K562 (cell line): Measurements from ENCODE around the gene TLE6. TPM values are rescaled to one million over a fixed set of nuclear protein-coding genes. Genes with fewer than 3 reads are reported as not detected.

Experiments
- EGR1 ChIP-seq: fragments of 450-650 bp; conservative IDR thresholded peaks from 2 replicates; pipeline ENCODE4 v1.6.1; 2017; ENCODE audit warnings: mild to moderate bottlenecking
- ELF1 ChIP-seq: fragments of 200-800 bp; sonication (Bioruptor generic); IDR thresholded peaks from 2 replicates; pipeline ENCODE4 v1.6.1; 2016; ENCODE audit warnings: missing genetic modification characterization, missing compliant biosample characterization
- FOSL1 ChIP-seq: fragments of 200-800 bp; sonication (Bioruptor generic); conservative IDR thresholded peaks from 2 replicates; pipeline ENCODE4 v1.6.1; 2016; ENCODE audit warnings: missing genetic modification characterization, missing compliant biosample characterization
- HNRNPUL1 ChIP-seq: fragments of 200-400 bp; formaldehyde crosslinking; IDR thresholded peaks from 2 replicates; pipeline ENCODE4 v1.6.1; 2017; ENCODE audit warnings: low read length
- NBN ChIP-seq: fragments of 450-650 bp; IDR thresholded peaks from 2 replicates; pipeline ENCODE4 v1.6.1; 2016; ENCODE audit warnings: low read depth, mild to moderate bottlenecking
- PURB ChIP-seq: sonication (generic); formaldehyde crosslinking; IDR thresholded peaks from 2 replicates; pipeline ENCODE4 v1.9.0; 2021; ENCODE audit warnings: low read depth, mild to moderate bottlenecking, missing genetic modification reagents
- RAD51 ChIP-seq: fragments of 450-650 bp; IDR thresholded peaks from 2 replicates; pipeline ENCODE4 v1.7.1; 2016; ENCODE audit warnings: low read depth, mild to moderate bottlenecking, borderline replicate concordance
- SREBF2 ChIP-seq: sonication (generic); formaldehyde crosslinking; IDR thresholded peaks from 2 replicates; pipeline ENCODE4 v1.4.0; 2020; ENCODE audit warnings: mild to moderate bottlenecking, missing genetic modification reagents
- ZNF311 ChIP-seq: fragments of 250-450 bp; sonication (Bioruptor Pico); IDR thresholded peaks from 2 replicates; pipeline ENCODE4 v1.4.0; 2020; ENCODE audit warnings: mild to moderate bottlenecking, moderate library complexity
- ZNF436 ChIP-seq: fragments of 250-450, 450-650 bp; sonication (Bioruptor Pico); formaldehyde crosslinking; IDR thresholded peaks from 2 replicates; pipeline ENCODE4 v1.7.0; 2020; ENCODE audit warnings: mild to moderate bottlenecking
- polyA plus RNA-seq, 8 experiments: library from polyadenylated mRNA; depleted of rRNA in 4 of 8; stranded (reverse) in 5 of 8; unstranded in 3 of 8; fragments of >200 nt; fragmentation: Nextera tagmentation in 2 of 8; fragmentation: Illumina TruSeq in 1 of 8; extraction: Ambion mirVana in 2 of 8; extraction: Trizol in 1 of 8; gene quantifications; 2 replicates each; pipeline versions ENCODE4 v1.2.1 to v1.2.3, GENCODE V29; 2011 to 2014; ENCODE audit warnings: inconsistent platforms in 1 of 8, missing spikeins in 1 of 8
- total RNA-seq, 7 experiments: library from RNA; depleted of rRNA in 6 of 7; stranded (reverse); fragments of >200 nt in 6 of 7; fragmentation: Illumina TruSeq in 2 of 7; extraction: Trizol in 2 of 7; gene quantifications; 2 replicates each; pipeline versions ENCODE4 v1.2.1 to v1.2.3, GENCODE V29; 2011 to 2021; ENCODE audit warnings: low replicate concordance in 1 of 7
- TF ChIP-seq, protein P1 (sequence below): fragments of 250-450 bp; sonication (Bioruptor Pico); IDR thresholded peaks from 2 replicates; pipeline ENCODE4 v1.8.0; 2021; ENCODE audit warnings: mild to moderate bottlenecking, moderate library complexity
- TF ChIP-seq, protein P2 (sequence below): fragments of 450-650 bp; formaldehyde crosslinking; conservative IDR thresholded peaks from 2 replicates; pipeline ENCODE4 v1.4.0; 2022; ENCODE audit warnings: mild to moderate bottlenecking, missing genetic modification characterization
- TF ChIP-seq, protein P3 (sequence below): fragments of 250-450 bp; sonication (Bioruptor Pico); IDR thresholded peaks from 2 replicates; pipeline ENCODE4 v1.4.0; 2020; ENCODE audit warnings: mild to moderate bottlenecking
- TF ChIP-seq, protein P4 (sequence below), 2 experiments: fragments of 450-650 bp; IDR thresholded peaks; 2 replicates each; pipeline ENCODE4 v1.6.1; 2018; ENCODE audit warnings: mild to moderate bottlenecking in 2 of 2, low read depth in 1 of 2; ENCODE audit not compliant: partially characterized antibody in 2 of 2
- TF ChIP-seq, protein P5 (sequence below): fragments of 250-450 bp; sonication (Bioruptor Pico); IDR thresholded peaks from 2 replicates; pipeline ENCODE4 v1.5.0; 2022; ENCODE audit warnings: mild to moderate bottlenecking
- TF ChIP-seq, protein P6 (sequence below): sonication (generic); formaldehyde crosslinking; IDR thresholded peaks from 2 replicates; pipeline ENCODE4 v1.8.0; 2022; ENCODE audit warnings: mild to moderate bottlenecking, missing genetic modification reagents

Gene TLE6
- total and polyA plus RNA-seq, 9 of the 15 experiments (the other 6 are each of a cell fraction or from before 2014, with no cell fraction given): 1.1 to 6.1 (median 2.5) TPM

DNA sequence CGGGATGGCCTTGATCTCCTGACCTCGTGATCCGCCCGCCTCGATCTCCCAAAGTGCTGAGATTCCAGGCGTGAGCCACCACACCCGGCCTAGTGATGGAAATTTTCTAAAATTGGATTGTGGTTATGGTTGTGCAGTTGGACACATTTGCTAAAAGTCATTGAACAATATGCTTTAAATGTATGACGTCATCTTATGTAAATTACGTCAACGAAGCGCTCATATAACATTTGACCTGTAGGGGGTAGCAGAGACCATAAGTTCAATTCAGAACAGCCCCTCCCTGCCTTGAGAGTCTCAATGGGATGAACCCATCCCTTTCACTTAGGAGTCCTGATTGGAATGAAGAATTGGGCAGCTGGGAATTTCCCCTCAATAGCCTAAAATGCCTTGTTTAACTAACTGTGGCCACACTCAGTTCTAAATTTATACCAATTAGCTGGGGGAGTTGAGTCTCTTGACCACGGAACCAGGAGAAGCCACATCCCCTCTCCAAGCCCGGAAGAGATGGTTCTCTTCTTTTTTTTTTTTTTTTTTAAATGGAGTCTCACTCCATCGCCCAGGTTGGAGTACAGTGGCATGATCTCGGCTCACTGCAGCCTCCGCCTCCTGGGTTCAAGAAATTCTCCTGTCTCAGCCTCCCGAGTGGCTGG, 15.2 kb upstream of the TLE6 start (continued):
- TF ChIP-seq, protein P1, sequence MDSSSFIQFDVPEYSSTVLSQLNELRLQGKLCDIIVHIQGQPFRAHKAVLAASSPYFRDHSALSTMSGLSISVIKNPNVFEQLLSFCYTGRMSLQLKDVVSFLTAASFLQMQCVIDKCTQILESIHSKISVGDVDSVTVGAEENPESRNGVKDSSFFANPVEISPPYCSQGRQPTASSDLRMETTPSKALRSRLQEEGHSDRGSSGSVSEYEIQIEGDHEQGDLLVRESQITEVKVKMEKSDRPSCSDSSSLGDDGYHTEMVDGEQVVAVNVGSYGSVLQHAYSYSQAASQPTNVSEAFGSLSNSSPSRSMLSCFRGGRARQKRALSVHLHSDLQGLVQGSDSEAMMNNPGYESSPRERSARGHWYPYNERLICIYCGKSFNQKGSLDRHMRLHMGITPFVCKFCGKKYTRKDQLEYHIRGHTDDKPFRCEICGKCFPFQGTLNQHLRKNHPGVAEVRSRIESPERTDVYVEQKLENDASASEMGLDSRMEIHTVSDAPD (CRISPR knock-in tag): no peak
- TF ChIP-seq, protein P2, sequence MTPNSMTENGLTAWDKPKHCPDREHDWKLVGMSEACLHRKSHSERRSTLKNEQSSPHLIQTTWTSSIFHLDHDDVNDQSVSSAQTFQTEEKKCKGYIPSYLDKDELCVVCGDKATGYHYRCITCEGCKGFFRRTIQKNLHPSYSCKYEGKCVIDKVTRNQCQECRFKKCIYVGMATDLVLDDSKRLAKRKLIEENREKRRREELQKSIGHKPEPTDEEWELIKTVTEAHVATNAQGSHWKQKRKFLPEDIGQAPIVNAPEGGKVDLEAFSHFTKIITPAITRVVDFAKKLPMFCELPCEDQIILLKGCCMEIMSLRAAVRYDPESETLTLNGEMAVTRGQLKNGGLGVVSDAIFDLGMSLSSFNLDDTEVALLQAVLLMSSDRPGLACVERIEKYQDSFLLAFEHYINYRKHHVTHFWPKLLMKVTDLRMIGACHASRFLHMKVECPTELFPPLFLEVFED (CRISPR knock-in tag): no peak; the same call in 1 of the 2 replicates
- no peak for TF ChIP-seq ELF1 (tag)
- TF ChIP-seq, protein P3, sequence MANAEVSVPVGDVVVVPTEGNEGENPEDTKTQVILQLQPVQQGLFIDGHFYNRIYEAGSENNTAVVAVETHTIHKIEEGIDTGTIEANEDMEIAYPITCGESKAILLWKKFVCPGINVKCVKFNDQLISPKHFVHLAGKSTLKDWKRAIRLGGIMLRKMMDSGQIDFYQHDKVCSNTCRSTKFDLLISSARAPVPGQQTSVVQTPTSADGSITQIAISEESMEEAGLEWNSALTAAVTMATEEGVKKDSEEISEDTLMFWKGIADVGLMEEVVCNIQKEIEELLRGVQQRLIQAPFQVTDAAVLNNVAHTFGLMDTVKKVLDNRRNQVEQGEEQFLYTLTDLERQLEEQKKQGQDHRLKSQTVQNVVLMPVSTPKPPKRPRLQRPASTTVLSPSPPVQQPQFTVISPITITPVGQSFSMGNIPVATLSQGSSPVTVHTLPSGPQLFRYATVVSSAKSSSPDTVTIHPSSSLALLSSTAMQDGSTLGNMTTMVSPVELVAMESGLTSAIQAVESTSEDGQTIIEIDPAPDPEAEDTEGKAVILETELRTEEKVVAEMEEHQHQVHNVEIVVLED (CRISPR knock-in tag): peak; percentile 63
- peak; percentile 58 for TF ChIP-seq EGR1
- TF ChIP-seq, protein P4, sequence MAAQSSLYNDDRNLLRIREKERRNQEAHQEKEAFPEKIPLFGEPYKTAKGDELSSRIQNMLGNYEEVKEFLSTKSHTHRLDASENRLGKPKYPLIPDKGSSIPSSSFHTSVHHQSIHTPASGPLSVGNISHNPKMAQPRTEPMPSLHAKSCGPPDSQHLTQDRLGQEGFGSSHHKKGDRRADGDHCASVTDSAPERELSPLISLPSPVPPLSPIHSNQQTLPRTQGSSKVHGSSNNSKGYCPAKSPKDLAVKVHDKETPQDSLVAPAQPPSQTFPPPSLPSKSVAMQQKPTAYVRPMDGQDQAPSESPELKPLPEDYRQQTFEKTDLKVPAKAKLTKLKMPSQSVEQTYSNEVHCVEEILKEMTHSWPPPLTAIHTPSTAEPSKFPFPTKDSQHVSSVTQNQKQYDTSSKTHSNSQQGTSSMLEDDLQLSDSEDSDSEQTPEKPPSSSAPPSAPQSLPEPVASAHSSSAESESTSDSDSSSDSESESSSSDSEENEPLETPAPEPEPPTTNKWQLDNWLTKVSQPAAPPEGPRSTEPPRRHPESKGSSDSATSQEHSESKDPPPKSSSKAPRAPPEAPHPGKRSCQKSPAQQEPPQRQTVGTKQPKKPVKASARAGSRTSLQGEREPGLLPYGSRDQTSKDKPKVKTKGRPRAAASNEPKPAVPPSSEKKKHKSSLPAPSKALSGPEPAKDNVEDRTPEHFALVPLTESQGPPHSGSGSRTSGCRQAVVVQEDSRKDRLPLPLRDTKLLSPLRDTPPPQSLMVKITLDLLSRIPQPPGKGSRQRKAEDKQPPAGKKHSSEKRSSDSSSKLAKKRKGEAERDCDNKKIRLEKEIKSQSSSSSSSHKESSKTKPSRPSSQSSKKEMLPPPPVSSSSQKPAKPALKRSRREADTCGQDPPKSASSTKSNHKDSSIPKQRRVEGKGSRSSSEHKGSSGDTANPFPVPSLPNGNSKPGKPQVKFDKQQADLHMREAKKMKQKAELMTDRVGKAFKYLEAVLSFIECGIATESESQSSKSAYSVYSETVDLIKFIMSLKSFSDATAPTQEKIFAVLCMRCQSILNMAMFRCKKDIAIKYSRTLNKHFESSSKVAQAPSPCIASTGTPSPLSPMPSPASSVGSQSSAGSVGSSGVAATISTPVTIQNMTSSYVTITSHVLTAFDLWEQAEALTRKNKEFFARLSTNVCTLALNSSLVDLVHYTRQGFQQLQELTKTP (IDR thresholded peaks at IDR 0.05; ENCODE audit: low read depth in 1 of 2, partially characterized antibody in 2 of 2): peak in 1 of 2 experiments; percentile 53
- TF ChIP-seq, protein P5, sequence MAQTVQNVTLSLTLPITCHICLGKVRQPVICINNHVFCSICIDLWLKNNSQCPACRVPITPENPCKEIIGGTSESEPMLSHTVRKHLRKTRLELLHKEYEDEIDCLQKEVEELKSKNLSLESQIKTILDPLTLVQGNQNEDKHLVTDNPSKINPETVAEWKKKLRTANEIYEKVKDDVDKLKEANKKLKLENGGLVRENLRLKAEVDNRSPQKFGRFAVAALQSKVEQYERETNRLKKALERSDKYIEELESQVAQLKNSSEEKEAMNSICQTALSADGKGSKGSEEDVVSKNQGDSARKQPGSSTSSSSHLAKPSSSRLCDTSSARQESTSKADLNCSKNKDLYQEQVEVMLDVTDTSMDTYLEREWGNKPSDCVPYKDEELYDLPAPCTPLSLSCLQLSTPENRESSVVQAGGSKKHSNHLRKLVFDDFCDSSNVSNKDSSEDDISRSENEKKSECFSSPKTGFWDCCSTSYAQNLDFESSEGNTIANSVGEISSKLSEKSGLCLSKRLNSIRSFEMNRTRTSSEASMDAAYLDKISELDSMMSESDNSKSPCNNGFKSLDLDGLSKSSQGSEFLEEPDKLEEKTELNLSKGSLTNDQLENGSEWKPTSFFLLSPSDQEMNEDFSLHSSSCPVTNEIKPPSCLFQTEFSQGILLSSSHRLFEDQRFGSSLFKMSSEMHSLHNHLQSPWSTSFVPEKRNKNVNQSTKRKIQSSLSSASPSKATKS: 0 out of 2 replicates have a peak, but pooled peaks have one; percentile 62
- TF ChIP-seq SREBF2 (CRISPR knock-in tag): no peak
- no peak for TF ChIP-seq RAD51
- no peak for TF ChIP-seq ZNF436
- TF ChIP-seq HNRNPUL1: no peak
- TF ChIP-seq NBN: peak; percentile 95
- peak; percentile 77; the same call in 1 of the 2 replicates for TF ChIP-seq ZNF311 (CRISPR knock-in tag)
- peak; percentile 53; the same call in 1 of the 2 replicates for TF ChIP-seq FOSL1
- no peak for TF ChIP-seq PURB (CRISPR knock-in tag)
- TF ChIP-seq, protein P6, sequence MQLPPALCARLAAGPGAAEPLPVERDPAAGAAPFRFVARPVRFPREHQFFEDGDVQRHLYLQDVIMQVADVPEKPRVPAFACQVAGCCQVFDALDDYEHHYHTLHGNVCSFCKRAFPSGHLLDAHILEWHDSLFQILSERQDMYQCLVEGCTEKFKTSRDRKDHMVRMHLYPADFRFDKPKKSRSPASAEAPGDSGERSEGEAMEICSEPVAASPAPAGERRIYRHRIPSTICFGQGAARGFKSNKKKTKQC (CRISPR knock-in tag): no peak
